ENCODE measurements around the gene PTGFRN.

Gene PTGFRN

DNA sequence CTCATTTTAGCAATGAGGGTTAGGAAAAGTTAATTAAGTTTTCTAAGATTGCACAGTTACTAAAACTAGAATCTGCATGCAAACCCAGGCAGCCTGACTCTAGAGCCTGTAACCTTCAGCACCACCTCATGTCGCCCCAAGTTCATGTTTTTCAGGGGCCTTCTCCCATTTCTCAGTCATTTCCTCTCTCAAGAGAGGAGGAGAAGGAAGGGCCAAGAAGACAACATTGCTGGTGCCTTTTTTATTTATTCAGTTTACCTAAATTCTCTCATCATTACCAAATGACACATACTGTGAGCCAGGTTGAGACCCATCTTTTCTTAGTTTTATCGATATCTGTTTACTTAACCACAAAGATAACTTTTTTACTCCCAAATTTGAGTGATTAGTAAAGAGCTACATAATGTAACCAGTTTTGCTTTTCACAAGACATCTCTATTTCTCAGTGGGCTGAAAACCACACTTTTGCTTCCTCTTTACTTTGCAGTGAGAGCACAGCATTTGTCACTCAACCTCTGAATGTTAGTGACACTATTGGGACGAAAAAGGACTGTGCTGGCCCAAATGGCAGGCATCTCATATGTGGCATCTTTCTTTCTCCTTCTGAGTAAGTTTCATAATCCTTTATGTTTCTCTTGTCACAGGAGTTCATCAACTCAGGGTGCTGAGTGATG, 91.7 kb downstream of the PTGFRN start, which contains the start of gene CD101:
TSS of gene CD101 (plus strand) at position 507 of the 674 bp plus-strand sequence. CDS start at position 565, 58 bp downstream.
- no peak for DNase-seq (ENCODE audit: low spot score)

GRCh38 chr1:117003223-117003875, 93.6 kb downstream of the PTGFRN start:
- no peak for DNase-seq (ENCODE audit: low spot score)

DNA sequence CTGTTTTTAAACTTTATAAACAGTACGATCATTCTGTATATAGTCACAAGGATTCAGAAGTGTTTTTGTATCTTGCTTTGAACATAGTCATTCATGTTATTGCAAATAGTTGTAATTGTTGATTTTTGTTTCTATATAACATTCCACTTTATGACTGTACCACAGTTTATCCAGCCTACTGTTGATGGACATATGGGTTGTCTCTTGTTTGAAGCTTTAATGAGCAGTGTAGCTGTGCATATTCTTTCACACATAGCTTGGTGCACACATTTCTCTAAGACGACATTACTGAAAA, 98.0 kb downstream of the PTGFRN start:
- no peak for DNase-seq (ENCODE audit: low spot score)

- no peak for DNase-seq (ENCODE audit: low spot score)
These were observed 98.9 kb downstream of the PTGFRN start for GRCh38 chr1:117008656-117009055.

DNA sequence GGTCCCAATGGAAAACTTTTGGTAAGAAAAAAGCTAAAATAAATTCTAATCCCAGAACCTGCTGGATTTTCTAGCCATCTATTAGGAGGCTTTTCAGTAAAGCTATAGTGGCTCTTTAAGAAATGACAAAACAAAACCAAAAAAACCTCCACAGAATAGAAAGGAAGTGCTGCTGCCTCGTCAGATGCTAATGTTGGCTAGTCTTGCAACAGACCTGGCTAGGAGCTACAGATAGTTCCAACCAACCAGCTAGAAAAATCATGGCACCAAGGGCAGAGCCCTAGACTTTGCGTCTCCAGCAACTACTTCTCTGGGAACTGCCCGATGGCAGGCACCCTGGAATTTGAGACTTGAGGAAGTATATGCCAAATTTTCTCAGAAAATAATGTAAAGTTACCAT, 99.4 kb downstream of the PTGFRN start:
- no peak for DNase-seq (ENCODE audit: low spot score)

DNA sequence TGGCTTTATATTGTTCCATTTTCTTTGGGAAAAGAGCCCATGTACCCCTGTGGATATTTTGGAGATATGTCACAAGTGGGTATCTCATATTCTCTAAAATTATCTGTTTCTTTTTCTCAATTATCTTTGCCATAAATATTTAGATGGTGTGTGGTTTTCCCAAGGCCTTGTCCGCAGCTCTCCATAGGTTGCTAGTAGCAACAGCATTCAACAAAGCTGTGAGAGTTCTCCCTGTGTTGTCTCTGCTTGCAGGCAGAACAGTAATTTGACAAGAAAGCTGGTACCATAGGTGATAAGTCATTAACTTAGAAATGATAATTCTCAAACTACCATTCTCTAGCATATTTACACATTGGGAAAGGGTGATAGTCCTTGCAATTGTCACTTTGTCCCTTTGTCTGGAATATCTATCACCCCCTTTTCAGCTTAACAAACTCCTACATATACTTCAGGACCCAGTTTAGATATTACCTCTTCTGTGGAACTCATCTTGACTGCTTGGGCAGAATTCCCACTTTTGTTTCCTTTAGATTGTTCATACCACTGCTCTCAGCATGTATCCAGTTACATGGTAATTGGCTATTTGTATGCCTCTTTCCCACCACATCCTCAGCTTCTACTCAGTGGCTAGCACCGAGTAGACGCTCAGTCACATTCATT, 100.7 kb downstream of the PTGFRN start:
- DNase-seq (ENCODE audit: low spot score) = no peak

DNA sequence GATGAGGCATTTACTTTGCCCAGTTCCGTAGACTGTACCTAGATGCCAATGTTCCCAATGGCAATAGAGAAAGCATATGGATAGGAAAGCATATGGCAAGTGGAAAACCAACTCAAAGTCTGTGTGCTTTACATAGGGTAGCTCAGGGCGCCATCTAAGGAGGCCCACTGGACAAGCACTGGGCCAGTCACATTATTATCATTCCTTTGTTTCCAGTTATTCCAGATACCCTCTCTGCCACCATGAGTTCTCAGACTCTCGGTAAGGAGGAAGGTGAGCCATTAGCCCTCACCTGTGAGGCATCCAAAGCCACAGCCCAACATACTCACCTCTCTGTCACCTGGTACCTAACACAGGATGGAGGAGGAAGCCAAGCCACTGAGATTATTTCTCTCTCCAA, 101.6 kb downstream of the PTGFRN start:
- no peak for DNase-seq (ENCODE audit: low spot score)

DNA sequence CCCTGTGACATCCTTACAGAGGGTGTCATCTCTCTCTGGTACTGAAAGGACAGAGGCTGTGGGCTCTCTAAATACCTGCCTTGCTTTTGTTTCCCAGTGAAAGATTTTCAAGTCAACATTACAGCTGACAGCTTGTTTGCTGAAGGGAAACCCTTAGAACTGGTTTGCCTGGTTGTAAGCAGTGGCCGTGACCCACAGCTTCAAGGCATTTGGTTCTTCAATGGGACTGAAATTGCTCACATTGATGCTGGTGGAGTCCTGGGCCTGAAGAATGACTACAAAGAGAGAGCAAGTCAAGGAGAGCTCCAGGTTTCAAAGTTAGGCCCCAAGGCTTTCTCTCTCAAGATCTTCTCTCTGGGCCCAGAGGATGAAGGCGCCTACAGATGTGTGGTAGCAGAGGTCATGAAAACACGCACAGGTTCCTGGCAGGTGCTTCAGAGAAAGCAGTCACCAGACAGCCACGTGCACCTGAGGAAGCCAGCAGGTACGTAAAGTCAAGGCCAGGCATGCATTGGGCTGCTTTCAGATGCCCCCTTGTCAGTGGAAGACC, 103.7 kb downstream of the PTGFRN start:
- DNase-seq (ENCODE audit: low spot score) = no peak

- no peak for DNase-seq (ENCODE audit: low spot score)
These were observed 104.5 kb downstream of the PTGFRN start for GRCh38 chr1:117014209-117014608.

DNA sequence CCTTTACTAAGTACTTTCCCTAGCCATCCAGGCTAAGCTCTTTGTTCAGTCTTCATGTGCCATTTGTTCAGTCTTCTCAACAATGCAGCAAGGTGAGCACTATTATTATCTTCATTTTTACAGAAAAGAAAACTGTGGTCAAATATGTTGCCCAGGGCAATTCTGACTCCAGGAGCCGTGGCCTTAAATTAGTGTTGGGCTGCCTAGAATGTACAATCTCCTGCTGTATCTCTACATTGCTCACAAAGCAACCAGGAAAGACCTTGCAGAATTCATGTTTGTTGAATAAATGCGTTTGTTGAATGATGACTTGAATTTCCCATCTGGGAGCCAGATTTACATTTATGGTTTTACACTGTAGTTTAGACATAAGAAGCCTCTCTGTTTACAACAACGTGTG, 106.0 kb downstream of the PTGFRN start:
- DNase-seq (ENCODE audit: low spot score) = no peak

- no peak for DNase-seq (ENCODE audit: low spot score)
These were observed 107.3 kb downstream of the PTGFRN start for GRCh38 chr1:117017062-117017461.

- DNase-seq (ENCODE audit: low spot score) = no peak
These were observed 107.9 kb downstream of the PTGFRN start for GRCh38 chr1:117017648-117018047.

- no peak for DNase-seq (ENCODE audit: low spot score)
These were observed 110.9 kb downstream of the PTGFRN start for GRCh38 chr1:117020526-117021156.

DNA sequence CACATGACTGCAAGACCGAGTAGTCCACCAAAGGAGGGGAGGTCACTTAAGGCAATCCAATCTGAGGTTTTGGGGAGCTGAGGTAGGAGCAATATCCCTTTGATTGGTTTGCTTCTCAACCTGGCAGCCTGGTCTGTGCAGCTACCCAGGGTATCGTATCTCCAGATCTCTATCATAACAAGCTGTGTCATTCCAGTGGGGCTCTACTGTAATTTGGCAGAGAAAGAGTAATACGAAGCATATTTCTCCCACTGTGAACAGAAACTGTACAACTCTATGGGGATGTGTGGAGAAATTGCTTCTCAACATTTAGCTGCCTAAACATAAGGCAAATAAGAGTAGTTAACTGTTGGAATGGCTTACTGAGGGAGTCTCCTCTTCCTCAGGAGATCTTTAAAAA, 112.4 kb downstream of the PTGFRN start:
- DNase-seq (ENCODE audit: low spot score) = no peak

- no peak for DNase-seq (ENCODE audit: low spot score)
These were observed 115.9 kb downstream of the PTGFRN start for GRCh38 chr1:117025568-117025967.

- DNase-seq (ENCODE audit: low spot score) = no peak
These were observed 116.6 kb downstream of the PTGFRN start for GRCh38 chr1:117026361-117026760.

- DNase-seq (ENCODE audit: low spot score) = no peak
These were observed 120.0 kb downstream of the PTGFRN start for GRCh38 chr1:117029685-117030084.

DNA sequence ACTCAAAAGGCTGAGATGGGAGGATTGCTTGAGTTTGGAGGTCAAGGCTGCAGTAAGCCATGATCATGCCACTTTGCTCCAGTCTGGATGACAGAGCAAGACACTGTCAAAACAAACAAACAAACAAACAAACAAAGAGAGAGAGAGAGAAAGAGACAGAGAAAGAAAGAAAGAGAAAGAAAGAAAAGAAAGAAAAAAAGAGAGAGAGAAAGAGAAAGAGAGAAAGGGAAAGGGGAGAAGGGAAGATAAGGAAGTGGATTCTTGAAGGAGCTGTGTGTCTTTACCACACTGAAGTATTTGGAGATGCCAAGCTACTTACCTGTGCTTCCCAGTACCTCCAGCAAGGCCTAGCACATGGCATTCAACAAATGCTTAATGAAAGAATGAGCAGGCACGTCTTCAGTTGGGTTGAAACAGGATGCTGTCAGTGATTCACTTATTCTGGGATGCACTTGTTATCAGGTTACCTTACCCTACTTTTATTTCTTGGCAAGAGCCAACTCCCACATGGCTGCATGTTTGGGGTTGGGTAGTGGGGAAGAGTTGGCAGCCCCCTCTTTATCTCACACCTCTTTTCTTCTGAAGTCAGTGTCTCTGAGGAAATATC, 120.7 kb downstream of the PTGFRN start:
- DNase-seq (ENCODE audit: low spot score) = no peak

- DNase-seq (ENCODE audit: low spot score) = no peak
These were observed 122.5 kb downstream of the PTGFRN start for GRCh38 chr1:117032266-117032665.

- no peak for DNase-seq (ENCODE audit: low spot score)
These were observed 123.2 kb downstream of the PTGFRN start for GRCh38 chr1:117032681-117033539.

GRCh38 chr1:117033772-117034171, 124.1 kb downstream of the PTGFRN start:
- no peak for DNase-seq (ENCODE audit: low spot score)
